H9 (cell line): ENCODE data around the gene TYMP. TPM values are rescaled to one million over a fixed set of nuclear protein-coding genes. Genes with fewer than 3 reads are reported as not detected.

Experiments used
- DNase-seq: peaks from one replicate; pipeline ENCODE4 v3.0.0-alpha.2; 2017
- H2AFZ ChIP-seq: one replicate; pipeline ENCODE4 v1.6.1; 2013; ENCODE audit warnings: mild to moderate bottlenecking, low read length, control low read depth, moderate library complexity
- H2AK5ac ChIP-seq: 2 replicates; pipeline ENCODE4 v1.6.1; 2013; ENCODE audit warnings: low read length, control low read depth, mixed read lengths; ENCODE audit not compliant: insufficient read length
- H2BK120ac ChIP-seq: one replicate; pipeline ENCODE4 v1.6.1; 2013; ENCODE audit warnings: low read depth, mild to moderate bottlenecking, low read length, control low read depth, inconsistent platforms; ENCODE audit not compliant: poor library complexity, severe bottlenecking
- H2BK12ac ChIP-seq: 2 replicates; pipeline ENCODE4 v1.6.1; 2013; ENCODE audit warnings: low read length, control low read depth, mixed read lengths, low read depth; ENCODE audit not compliant: insufficient read length
- H2BK15ac ChIP-seq: 2 replicates; pipeline ENCODE4 v1.6.1; 2013; ENCODE audit warnings: low read depth, low read length, control low read depth
- H2BK20ac ChIP-seq: one replicate; pipeline ENCODE4 v1.6.1; 2013; ENCODE audit warnings: low read depth, mild to moderate bottlenecking, low read length, control low read depth, inconsistent platforms; ENCODE audit not compliant: poor library complexity, severe bottlenecking
- H2BK5ac ChIP-seq: 2 replicates; pipeline ENCODE4 v1.6.1; 2013; ENCODE audit warnings: low read length, control low read depth, mixed read lengths; ENCODE audit not compliant: insufficient read length
- H3K14ac ChIP-seq: 2 replicates; pipeline ENCODE4 v1.6.1; 2013; ENCODE audit warnings: low read length, control low read depth; ENCODE audit not compliant: insufficient read depth
- H3K18ac ChIP-seq: 2 replicates; pipeline ENCODE4 v1.6.1; 2013; ENCODE audit warnings: low read depth, mild to moderate bottlenecking, mixed read lengths, low read length, control low read depth; ENCODE audit not compliant: insufficient read length
- H3K23ac ChIP-seq: 2 replicates; pipeline ENCODE4 v1.6.1; 2013; ENCODE audit warnings: low read length, control low read depth, mixed read lengths, low read depth; ENCODE audit not compliant: insufficient read length
- H3K23me2 ChIP-seq: 2 replicates; pipeline ENCODE4 v1.6.1; 2013; ENCODE audit warnings: low read depth, mild to moderate bottlenecking, mixed read lengths, low read length, control low read depth; ENCODE audit not compliant: insufficient read length, poor library complexity, severe bottlenecking
- H3K27ac ChIP-seq: 2 replicates; pipeline ENCODE4 v1.5.1; 2013; ENCODE audit warnings: low read length, control low read depth, mixed read lengths, low read depth; ENCODE audit not compliant: insufficient read length
- H3K27me3 ChIP-seq: 2 replicates; pipeline ENCODE4 v1.6.1; 2013; ENCODE audit warnings: low read length, control low read depth, inconsistent platforms; ENCODE audit not compliant: insufficient read depth
- H3K4ac ChIP-seq: 2 replicates; pipeline ENCODE4 v1.6.1; 2013; ENCODE audit warnings: low read depth, mild to moderate bottlenecking, control low read depth, inconsistent platforms, low read length, moderate library complexity
- H3K4me1 ChIP-seq: 2 replicates; pipeline ENCODE4 v1.6.1; 2013; ENCODE audit warnings: low read length, control low read depth, inconsistent platforms; ENCODE audit not compliant: insufficient read depth
- H3K4me2 ChIP-seq: 2 replicates; pipeline ENCODE4 v1.6.1; 2013; ENCODE audit warnings: low read length, control low read depth, mixed read lengths; ENCODE audit not compliant: insufficient read length, insufficient read depth
- H3K56ac ChIP-seq: 2 replicates; pipeline ENCODE4 v1.6.1; 2013; ENCODE audit warnings: low read depth, mild to moderate bottlenecking, mixed read lengths, low read length, control low read depth; ENCODE audit not compliant: insufficient read length
- H3K79me1 ChIP-seq: 2 replicates; pipeline ENCODE4 v1.6.1; 2013; ENCODE audit warnings: low read depth, mild to moderate bottlenecking, moderate library complexity, low read length, control low read depth, inconsistent platforms; ENCODE audit not compliant: insufficient read depth, poor library complexity, severe bottlenecking
- H3K79me2 ChIP-seq: 2 replicates; pipeline ENCODE4 v1.6.1; 2013; ENCODE audit warnings: low read length, control low read depth, inconsistent platforms; ENCODE audit not compliant: insufficient read depth
- H3K9ac ChIP-seq: 2 replicates; pipeline ENCODE4 v1.6.1; 2013; ENCODE audit warnings: low read length, control low read depth, mixed read lengths; ENCODE audit not compliant: insufficient read length; ENCODE audit errors: extremely low read depth
- H3K9me3 ChIP-seq: one replicate; pipeline ENCODE4 v1.6.1; 2013; ENCODE audit warnings: low read depth, low read length, inconsistent platforms; ENCODE audit not compliant: control insufficient read depth
- H3T11ph ChIP-seq: one replicate; pipeline ENCODE4 v1.6.1; 2013; ENCODE audit warnings: mild to moderate bottlenecking, low read length, control low read depth, inconsistent platforms
- H4K20me1 ChIP-seq: one replicate; pipeline ENCODE4 v1.6.1; 2013; ENCODE audit not compliant: control insufficient read depth, insufficient read length, insufficient read depth
- H4K5ac ChIP-seq: 2 replicates; pipeline ENCODE4 v1.6.1; 2013; ENCODE audit warnings: low read depth, mild to moderate bottlenecking, mixed read lengths, low read length, control low read depth; ENCODE audit not compliant: insufficient read length
- H4K8ac ChIP-seq: replicated peaks from 2 replicates; pipeline ENCODE4 v1.6.1; 2013; ENCODE audit warnings: low read length, control low read depth, mixed read lengths, low read depth; ENCODE audit not compliant: insufficient read length
- H4K91ac ChIP-seq: 2 replicates; pipeline ENCODE4 v1.6.1; 2013; ENCODE audit warnings: low read depth, mild to moderate bottlenecking, moderate library complexity, mixed read lengths, low read length, control low read depth; ENCODE audit not compliant: insufficient read length
- H3K27ac Mint-ChIP-seq, 3 experiments: 2 replicates in 2 of 3; 3 replicates in 1 of 3; pipeline ENCODE4 v1.8.0; 2020 to 2021; ENCODE audit warnings: mixed read lengths in 3 of 3, mild to moderate bottlenecking in 1 of 3, moderate library complexity in 1 of 3
- H3K27me3 Mint-ChIP-seq: 2 replicates; pipeline ENCODE4 v1.8.0; 2021; ENCODE audit warnings: low read depth, mild to moderate bottlenecking, moderate library complexity, mixed read lengths
- H3K36me3 Mint-ChIP-seq, 3 experiments: 2 replicates in 2 of 3; 3 replicates in 1 of 3; pipeline ENCODE4 v1.8.0; 2020 to 2021; ENCODE audit warnings: low read depth in 3 of 3, mixed read lengths in 3 of 3; ENCODE audit not compliant: insufficient read depth in 1 of 3
- H3K4me1 Mint-ChIP-seq, 2 experiments: 2 replicates each; pipeline ENCODE4 v1.8.0; 2020; ENCODE audit warnings: mixed read lengths in 2 of 2
- H3K4me3 Mint-ChIP-seq, 2 experiments: 2 replicates in 1 of 2; 3 replicates in 1 of 2; pipeline ENCODE4 v1.8.0; 2020 to 2021; ENCODE audit warnings: mild to moderate bottlenecking in 2 of 2, mixed read lengths in 2 of 2, moderate library complexity in 1 of 2
- H3K9me3 Mint-ChIP-seq, 2 experiments: 2 replicates in 1 of 2; 3 replicates in 1 of 2; pipeline ENCODE4 v1.8.0; 2020; ENCODE audit warnings: mild to moderate bottlenecking in 2 of 2, mixed read lengths in 2 of 2, moderate library complexity in 1 of 2
- WGBS: extraction: QIAGEN DNeasy Blood & Tissue Kit; methylation state at CpG from one replicate; pipeline ENCODE4 v1.1.7; 2013; ENCODE audit warnings: missing lambda C conversion rate, low lambda C conversion rate, mixed read lengths; ENCODE audit not compliant: insufficient read length; ENCODE audit errors: extremely low coverage; 5-methylcytosine and 5-hydroxymethylcytosine counted together
- total RNA-seq: library from RNA; stranded (reverse); gene quantifications from 2 replicates; pipeline ENCODE4 v1.2.1, GENCODE V29; 2021
- TF ChIP-seq, protein P1 (sequence below): fragments of 200-600 bp; sonication (generic); conservative IDR thresholded peaks from 3 replicates; pipeline ENCODE4 v1.8.0; 2021; ENCODE audit warnings: antibody characterized with exemption, mild to moderate bottlenecking

Gene TYMP
- total RNA-seq, 1 experiment from 2014 or later = 1.0 TPM

DNA sequence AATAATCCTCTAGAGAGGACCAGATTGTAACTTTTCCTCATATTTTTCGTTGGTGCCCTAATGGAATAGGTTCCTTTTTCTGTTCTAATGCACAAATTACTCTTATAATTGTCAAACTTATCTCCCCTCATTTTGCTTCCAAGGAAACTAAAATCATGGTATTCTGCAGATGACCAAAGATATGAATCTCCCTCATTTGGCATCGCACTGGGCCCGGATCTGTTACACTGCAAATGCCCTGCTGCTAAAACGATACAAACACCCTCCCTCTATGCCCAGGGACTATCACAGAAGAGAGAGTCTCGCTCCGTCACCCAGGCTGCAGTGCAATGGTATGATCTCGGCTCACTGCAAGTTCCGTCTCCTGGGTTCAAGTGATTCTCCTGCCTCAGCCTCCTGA, 23.5 kb upstream of the TYMP start:
- H3K27me3 Mint-ChIP-seq = peaks cover 12% of the 10 kb centered on the region
- no peaks in the 10 kb centered on the region for H3K23me2 ChIP-seq
- no peak overlapping the region for H3T11ph ChIP-seq
- no peak overlapping the region for H3K27ac ChIP-seq
- H2AFZ ChIP-seq = no peak overlapping the region
- no CpG with 5 or more reads among the region's 8 CpGs for WGBS
- no peaks in the 10 kb centered on the region for H3K79me1 ChIP-seq
- no peak overlapping the region for H2BK120ac ChIP-seq
- H3K9me3 Mint-ChIP-seq = no peaks in the 10 kb centered on the region
- H3K23ac ChIP-seq = no peak overlapping the region
- no peak overlapping the region for H3K27ac Mint-ChIP-seq
- H3K4me2 ChIP-seq = no peak overlapping the region
- no peak overlapping the region for H3K9ac ChIP-seq
- no peak overlapping the region for H4K5ac ChIP-seq
- no peak overlapping the region for H4K8ac ChIP-seq
- no peak overlapping the region for H3K18ac ChIP-seq
- H3K9me3 ChIP-seq = no peaks in the 10 kb centered on the region
- H4K91ac ChIP-seq = no peak overlapping the region
- no peak overlapping the region for H3K4me3 Mint-ChIP-seq
- H2BK5ac ChIP-seq = no peak overlapping the region
- H3K4me1 Mint-ChIP-seq = peaks cover 12 to 13% of the 10 kb centered on the region in 2 experiments
- H3K56ac ChIP-seq = no peak overlapping the region
- no peaks in the 10 kb centered on the region for H3K79me2 ChIP-seq
- no peak overlapping the region for H2AK5ac ChIP-seq
- no peak for DNase-seq
- no peak overlapping the region for H2BK15ac ChIP-seq
- H4K20me1 ChIP-seq = no peaks in the 10 kb centered on the region
- no peak overlapping the region for H2BK12ac ChIP-seq
- no peak overlapping the region for H3K4ac ChIP-seq
- no peaks in the 10 kb centered on the region for H3K36me3 Mint-ChIP-seq
- no peak overlapping the region for H2BK20ac ChIP-seq
- H3K4me1 ChIP-seq = no peaks in the 10 kb centered on the region
- no peaks in the 10 kb centered on the region for H3K27me3 ChIP-seq
- H3K14ac ChIP-seq = no peak overlapping the region
- TF ChIP-seq, protein P1, sequence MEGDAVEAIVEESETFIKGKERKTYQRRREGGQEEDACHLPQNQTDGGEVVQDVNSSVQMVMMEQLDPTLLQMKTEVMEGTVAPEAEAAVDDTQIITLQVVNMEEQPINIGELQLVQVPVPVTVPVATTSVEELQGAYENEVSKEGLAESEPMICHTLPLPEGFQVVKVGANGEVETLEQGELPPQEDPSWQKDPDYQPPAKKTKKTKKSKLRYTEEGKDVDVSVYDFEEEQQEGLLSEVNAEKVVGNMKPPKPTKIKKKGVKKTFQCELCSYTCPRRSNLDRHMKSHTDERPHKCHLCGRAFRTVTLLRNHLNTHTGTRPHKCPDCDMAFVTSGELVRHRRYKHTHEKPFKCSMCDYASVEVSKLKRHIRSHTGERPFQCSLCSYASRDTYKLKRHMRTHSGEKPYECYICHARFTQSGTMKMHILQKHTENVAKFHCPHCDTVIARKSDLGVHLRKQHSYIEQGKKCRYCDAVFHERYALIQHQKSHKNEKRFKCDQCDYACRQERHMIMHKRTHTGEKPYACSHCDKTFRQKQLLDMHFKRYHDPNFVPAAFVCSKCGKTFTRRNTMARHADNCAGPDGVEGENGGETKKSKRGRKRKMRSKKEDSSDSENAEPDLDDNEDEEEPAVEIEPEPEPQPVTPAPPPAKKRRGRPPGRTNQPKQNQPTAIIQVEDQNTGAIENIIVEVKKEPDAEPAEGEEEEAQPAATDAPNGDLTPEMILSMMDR = no peak
